ENCODE measurements around the gene SERPINA10.

- TF ChIP-seq CTCF (IDR thresholded peaks at IDR 0.05): no peak
- TF ChIP-seq POLR2A (IDR thresholded peaks at IDR 0.05): no peak
Observed at GRCh38 chr14:94330857-94331256, 37.8 kb upstream of the SERPINA10 start.
